ENCODE data around the gene UMODL1. TPM values are rescaled to one million over a fixed set of nuclear protein-coding genes. Genes with fewer than 3 reads are reported as not detected.
A peak's percentile ranks its signal among the peaks of the same experiment; 100 is the strongest.

UMODL1 gene
- total RNA-seq, 4 donors from 2014 or later: not detected

GRCh38 chr21:42097860-42098454, 26.8 kb downstream of the UMODL1 start:
- WGBS, 2 donors: 22 to 29% methylated on average over 8 of the region's 8 CpGs
- Histone ChIP-seq H3K27me3 (peaks cover 0 to 9% of the 10 kb centered on the region in 2 donors), H3K27ac (peak overlapping the region in 1 of 4 donors; percentile 0), H3K4me3 (no peak overlapping the region), H3K9me3 (peaks cover 0 to 13% (median 0%) of the 10 kb centered on the region in 4 donors), H3K36me3 (no peaks in the 10 kb centered on the region), H3K4me1 (peaks cover 0 to 5% (median 0%) of the 10 kb centered on the region in 4 donors)
- peak in 1 of 2 donors; percentile 54 for TF ChIP-seq EP300 (IDR thresholded peaks at IDR 0.05)
- TF ChIP-seq, protein P1, sequence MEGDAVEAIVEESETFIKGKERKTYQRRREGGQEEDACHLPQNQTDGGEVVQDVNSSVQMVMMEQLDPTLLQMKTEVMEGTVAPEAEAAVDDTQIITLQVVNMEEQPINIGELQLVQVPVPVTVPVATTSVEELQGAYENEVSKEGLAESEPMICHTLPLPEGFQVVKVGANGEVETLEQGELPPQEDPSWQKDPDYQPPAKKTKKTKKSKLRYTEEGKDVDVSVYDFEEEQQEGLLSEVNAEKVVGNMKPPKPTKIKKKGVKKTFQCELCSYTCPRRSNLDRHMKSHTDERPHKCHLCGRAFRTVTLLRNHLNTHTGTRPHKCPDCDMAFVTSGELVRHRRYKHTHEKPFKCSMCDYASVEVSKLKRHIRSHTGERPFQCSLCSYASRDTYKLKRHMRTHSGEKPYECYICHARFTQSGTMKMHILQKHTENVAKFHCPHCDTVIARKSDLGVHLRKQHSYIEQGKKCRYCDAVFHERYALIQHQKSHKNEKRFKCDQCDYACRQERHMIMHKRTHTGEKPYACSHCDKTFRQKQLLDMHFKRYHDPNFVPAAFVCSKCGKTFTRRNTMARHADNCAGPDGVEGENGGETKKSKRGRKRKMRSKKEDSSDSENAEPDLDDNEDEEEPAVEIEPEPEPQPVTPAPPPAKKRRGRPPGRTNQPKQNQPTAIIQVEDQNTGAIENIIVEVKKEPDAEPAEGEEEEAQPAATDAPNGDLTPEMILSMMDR (IDR thresholded peaks at IDR 0.05): no peak
- peak in 1 of 2 donors; percentile 38 for DNase-seq (ENCODE audit: low spot score in 2 of 2)

DNA sequence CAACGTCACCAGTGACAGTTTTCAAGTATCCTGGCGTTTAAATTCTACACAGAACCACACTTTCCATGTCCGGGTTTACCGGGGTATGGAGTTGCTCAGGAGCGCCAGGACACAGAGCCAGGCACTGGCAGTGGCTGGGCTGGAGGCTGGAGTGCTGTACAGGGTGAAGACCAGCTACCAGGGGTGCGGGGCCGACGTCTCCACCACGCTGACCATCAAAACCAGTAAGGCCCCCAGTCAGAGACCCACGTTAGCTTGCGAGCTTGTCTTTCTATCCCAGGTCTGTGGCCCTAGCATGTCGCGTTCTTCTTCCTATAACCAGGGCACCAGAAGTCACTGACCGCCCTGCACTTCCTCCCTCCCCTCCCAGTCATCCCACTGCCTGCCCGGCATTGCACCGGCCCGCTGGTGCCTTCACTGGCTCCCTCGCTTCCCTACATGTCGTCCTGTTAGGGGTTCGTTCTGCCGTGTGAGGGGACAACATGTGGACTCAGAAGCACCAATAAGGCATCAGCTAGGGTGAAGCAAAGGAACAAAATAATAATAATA, 27.9 kb downstream of the UMODL1 start:
- no peak for DNase-seq (ENCODE audit: low spot score in 2 of 2)
- H3K27ac ChIP-seq: no peak overlapping the region
- peaks cover 0 to 5% of the 10 kb centered on the region in 2 donors for H3K27me3 ChIP-seq
- no peaks in the 10 kb centered on the region for H3K36me3 ChIP-seq
- H3K9me3 ChIP-seq: peaks cover 0 to 11% (median 0%) of the 10 kb centered on the region in 4 donors
- H3K4me1 ChIP-seq: peaks cover 0 to 5% (median 0%) of the 10 kb centered on the region in 4 donors
- no peak for TF ChIP-seq EP300 (IDR thresholded peaks at IDR 0.05)
- TF ChIP-seq POLR2A (IDR thresholded peaks at IDR 0.05): no peak
- TF ChIP-seq, protein P1 (IDR thresholded peaks at IDR 0.05): no peak
- 88 to 89% methylated on average over 20 of the region's 21 CpGs for WGBS, 2 donors
- no peak overlapping the region for H3K4me3 ChIP-seq

GRCh38 chr21:42101246-42101645, 30.1 kb downstream of the UMODL1 start:
- WGBS, 2 donors: 86 to 88% methylated on average over 13 to 14 of the region's 14 CpGs
- no peaks in the 10 kb centered on the region for H3K36me3 ChIP-seq
- no peak for DNase-seq (ENCODE audit: low spot score in 2 of 2)

DNA sequence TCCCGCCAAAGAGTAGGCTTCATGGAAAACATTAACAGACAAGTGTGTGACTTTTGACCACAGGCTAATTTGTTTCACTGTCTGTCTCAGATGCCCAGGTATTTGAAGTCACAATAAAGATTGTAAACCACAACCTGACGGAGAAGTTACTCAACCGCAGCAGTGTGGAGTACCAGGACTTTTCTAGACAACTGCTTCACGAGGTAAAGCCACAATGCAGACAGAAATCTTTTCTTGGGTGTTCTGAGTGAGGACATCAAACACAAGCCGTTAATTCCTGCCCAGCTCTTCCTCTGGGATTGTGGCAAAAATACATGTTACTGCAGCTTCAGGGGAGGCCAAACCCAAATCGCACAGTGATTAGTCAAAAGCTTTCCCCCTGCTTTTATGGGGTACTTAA, 31.0 kb downstream of the UMODL1 start:
- no peak for DNase-seq (ENCODE audit: low spot score in 2 of 2)
- Histone ChIP-seq H3K27me3 (no peaks in the 10 kb centered on the region), H3K36me3 (no peaks in the 10 kb centered on the region), H3K4me1 (peaks cover 0 to 5% (median 0%) of the 10 kb centered on the region in 4 donors), H3K27ac (no peak overlapping the region), H3K4me3 (no peak overlapping the region), H3K9me3 (no peaks in the 10 kb centered on the region)
- TF ChIP-seq EP300 (IDR thresholded peaks at IDR 0.05): no peak
- TF ChIP-seq, protein P1 (IDR thresholded peaks at IDR 0.05): no peak
- no peak for TF ChIP-seq POLR2A (IDR thresholded peaks at IDR 0.05)
- 75 to 79% methylated on average over 6 of the region's 6 CpGs for WGBS, 2 donors

More at GRCh38 chr21:42101246-42101645, 30.1 kb downstream of the UMODL1 start:
- TF ChIP-seq, protein P1 (IDR thresholded peaks at IDR 0.05): no peak
- H3K27me3 ChIP-seq: no peaks in the 10 kb centered on the region
- H3K27ac ChIP-seq: no peak overlapping the region
- no peak overlapping the region for H3K4me3 ChIP-seq
- H3K4me1 ChIP-seq: peaks cover 0 to 5% (median 0%) of the 10 kb centered on the region in 4 donors
- H3K9me3 ChIP-seq: no peaks in the 10 kb centered on the region

DNA sequence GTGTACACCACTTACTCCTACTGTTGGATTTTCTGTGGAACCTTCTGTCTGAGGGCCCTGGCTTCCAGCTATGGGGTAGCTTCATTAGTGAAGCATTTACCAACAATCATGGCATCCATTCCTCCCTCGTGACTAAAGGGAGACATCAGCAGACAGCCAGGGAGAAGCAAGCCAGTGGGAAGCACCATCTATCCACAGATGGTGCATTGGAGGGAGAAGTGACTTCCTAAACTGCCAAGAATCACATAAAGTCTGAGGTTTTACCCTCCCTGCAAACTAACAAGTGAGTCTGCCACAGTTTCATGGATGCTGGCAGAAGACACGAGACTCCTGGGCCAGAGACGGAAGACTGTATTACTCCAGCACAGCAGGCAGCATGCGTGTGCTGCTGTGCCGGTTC, 31.4 kb downstream of the UMODL1 start:
- Histone ChIP-seq H3K9me3 (no peaks in the 10 kb centered on the region), H3K27ac (no peak overlapping the region), H3K4me1 (peaks cover 0 to 5% (median 0%) of the 10 kb centered on the region in 4 donors), H3K27me3 (peaks cover 0 to 2% of the 10 kb centered on the region in 2 donors), H3K4me3 (no peak overlapping the region), H3K36me3 (no peaks in the 10 kb centered on the region)
- 77 to 82% methylated on average over 4 to 5 of the region's 5 CpGs for WGBS, 2 donors
- TF ChIP-seq EP300 (IDR thresholded peaks at IDR 0.05) (no peak), POLR2A (IDR thresholded peaks at IDR 0.05) (no peak)
- TF ChIP-seq, protein P1 (IDR thresholded peaks at IDR 0.05): no peak
- DNase-seq (ENCODE audit: low spot score in 2 of 2): no peak

All from tibial nerve (tissue), 4 donors.